HepG2 (cell line): ENCODE data around the gene NKAIN4.

Experiments used
- CTCF ChIP-seq: sonication (generic); formaldehyde crosslinking; IDR thresholded peaks from 2 replicates; pipeline ENCODE4 v1.5.0; 2020; ENCODE audit warnings: mild to moderate bottlenecking, missing genetic modification reagents, moderate library complexity
- FOXC1 ChIP-seq: sonication (generic); formaldehyde crosslinking; IDR thresholded peaks from 2 replicates; pipeline ENCODE4 v1.8.0; 2022; ENCODE audit warnings: mild to moderate bottlenecking, missing genetic modification reagents, borderline replicate concordance
- GABPB1 ChIP-seq: IDR thresholded peaks from 2 replicates; pipeline ENCODE4 v1.6.1; 2016; ENCODE audit warnings: mild to moderate bottlenecking, missing genetic modification reagents, moderate library complexity, missing compliant biosample characterization
- POLR2A ChIP-seq, 2 experiments: IDR thresholded peaks; 2 replicates each; pipeline ENCODE4 v1.6.1; 2011; ENCODE audit warnings: low read depth in 2 of 2, low read length in 2 of 2, mild to moderate bottlenecking in 1 of 2, moderate library complexity in 1 of 2; ENCODE audit not compliant: insufficient read depth in 1 of 2
- TAF1 ChIP-seq: sonication (generic); formaldehyde crosslinking; IDR thresholded peaks from 2 replicates; pipeline ENCODE4 v1.4.0; 2020; ENCODE audit warnings: missing genetic modification reagents
- ZBTB7A ChIP-seq: sonication (generic); formaldehyde crosslinking; IDR thresholded peaks from 2 replicates; pipeline ENCODE4 v1.8.0; 2022; ENCODE audit warnings: mild to moderate bottlenecking, missing genetic modification reagents
- ZNF670 ChIP-seq: sonication (generic); formaldehyde crosslinking; IDR thresholded peaks from 2 replicates; pipeline ENCODE4 v1.8.0; 2022; ENCODE audit warnings: mild to moderate bottlenecking, missing genetic modification reagents, borderline replicate concordance

GRCh38 chr20:63294536-63294900 lies 40.3 kb upstream of the NKAIN4 start:
- no peak for TF ChIP-seq CTCF (CRISPR knock-in tag)
- no peak for TF ChIP-seq FOXC1 (CRISPR knock-in tag)
- TF ChIP-seq POLR2A (IDR thresholded peaks at IDR 0.05; ENCODE audit: insufficient read depth in 1 of 2, low read depth in 2 of 2, low read length in 2 of 2): no peak
- no peak for TF ChIP-seq GABPB1 (CRISPR knock-in tag)
- TF ChIP-seq TAF1 (CRISPR knock-in tag): no peak
- no peak for TF ChIP-seq ZNF670
- no peak for TF ChIP-seq ZBTB7A (CRISPR knock-in tag)
